Measurements from ENCODE around the gene BRI3BP. TPM values are rescaled to one million over a fixed set of nuclear protein-coding genes. Genes with fewer than 3 reads are reported as not detected.

The BRI3BP gene
- total RNA-seq, 2 experiments from 2014 or later = 24.1 to 24.9 TPM

DNA sequence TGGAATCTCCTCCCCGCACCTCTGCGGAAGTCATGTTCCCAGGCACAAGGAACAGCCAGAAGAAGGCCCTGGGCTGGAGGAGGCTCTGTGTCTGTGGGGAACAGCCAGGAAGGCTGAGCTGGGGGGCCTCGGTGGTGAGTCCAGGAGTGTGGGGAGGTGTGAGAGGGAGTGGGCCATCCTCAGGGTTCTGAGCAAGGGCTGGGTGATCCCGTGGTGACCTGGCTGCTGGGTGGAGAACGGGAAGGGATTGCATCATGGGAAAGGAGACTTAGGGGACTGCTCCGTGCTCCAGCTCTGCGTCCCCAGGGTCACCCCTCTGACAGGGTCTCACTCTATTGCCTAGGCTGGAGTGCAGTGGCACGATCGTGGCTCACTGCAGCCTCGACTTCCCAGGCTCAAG lies 85.6 kb downstream of the BRI3BP start:
- DNase-seq = no peak
- no peaks in the 10 kb centered on the region for H3K4me1 Mint-ChIP-seq (ENCODE audit: low read depth)
- no peak overlapping the region for H3K27ac Mint-ChIP-seq
- H3K36me3 Mint-ChIP-seq = peaks cover 32% of the 10 kb centered on the region
- ChIA-PET CTCF (no interaction called here), POLR2A (no interaction called here)
- H3K9me3 Mint-ChIP-seq = no peaks in the 10 kb centered on the region
- no peak overlapping the region for H3K4me3 Mint-ChIP-seq
- intact Hi-C loops (cut with micrococcal nuclease) = no loop called here
- no peaks in the 10 kb centered on the region for H3K27me3 Mint-ChIP-seq

DNA sequence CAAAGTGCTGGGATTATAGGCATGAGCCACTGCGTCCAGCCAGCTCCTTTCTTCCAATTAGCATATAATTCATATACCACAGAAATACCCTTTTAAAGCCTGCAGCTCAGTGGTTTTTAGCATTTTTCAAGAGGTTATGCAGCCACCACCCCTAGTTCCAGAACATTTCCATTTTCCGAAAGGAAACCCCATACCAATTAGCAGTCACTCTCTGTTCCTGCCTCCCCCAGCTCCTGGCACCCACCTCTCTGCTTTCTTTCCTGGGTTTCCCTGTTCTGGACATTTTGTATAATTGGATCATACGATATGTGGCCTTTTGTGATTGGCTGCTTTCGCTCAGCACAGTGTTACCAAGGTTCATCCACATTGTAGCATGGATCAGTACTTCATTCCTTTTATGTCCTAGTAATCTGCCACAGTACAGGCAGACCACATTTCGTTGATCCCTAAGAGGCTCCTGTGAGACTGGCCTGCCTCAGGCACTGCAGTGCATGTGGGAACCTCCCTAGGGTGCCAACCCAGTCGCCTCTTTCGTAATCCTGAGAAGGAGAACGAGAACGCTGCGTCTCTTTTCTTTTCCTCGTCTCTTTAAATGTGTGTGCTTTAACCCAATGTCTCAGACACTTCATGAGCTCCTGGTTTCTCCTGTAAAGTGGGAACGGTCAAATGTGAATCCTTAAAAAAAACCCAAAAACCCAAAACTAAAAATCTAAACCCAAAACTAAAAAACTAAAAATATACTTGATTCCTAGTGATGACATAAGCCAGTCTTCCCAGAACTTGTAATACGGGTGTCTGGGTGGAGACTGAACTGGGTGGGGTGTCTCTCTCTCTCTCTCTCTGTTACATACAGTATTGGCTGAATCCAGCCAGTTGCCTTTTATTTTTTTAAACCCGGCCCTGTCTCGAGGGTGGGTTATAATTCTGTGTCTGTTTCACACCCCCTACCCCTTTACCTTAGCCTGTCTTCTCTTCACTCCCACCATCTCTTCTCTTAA lies 86.5 kb downstream of the BRI3BP start:
- Mint-ChIP-seq H3K4me1 (ENCODE audit: low read depth) (no peaks in the 10 kb centered on the region), H3K9me3 (no peaks in the 10 kb centered on the region)
- CTCF ChIA-PET = no interaction called here

More for the DNA sequence above, 86.5 kb downstream of the BRI3BP start:
- Mint-ChIP-seq H3K36me3 (peaks cover 32% of the 10 kb centered on the region), H3K27me3 (no peaks in the 10 kb centered on the region), H3K4me3 (no peak overlapping the region), H3K27ac (no peak overlapping the region)
- no peak for DNase-seq
- intact Hi-C loops (cut with micrococcal nuclease) = no loop called here
- POLR2A ChIA-PET = no interaction called here

Other genes with a start within 250 kb of the BRI3BP start
- gene SCARB1, start 129.8 kb upstream of the BRI3BP start, total RNA-seq = 10 to 100 TPM; 11.4 to 12.8 TPM
- gene UBC, start 79.0 kb upstream of the BRI3BP start, total RNA-seq = 100 to 1,000 TPM; 940 to 950 TPM
- 10 to 100 TPM; 23.6 to 25.3 TPM for gene DHX37, start 4.5 kb upstream of the BRI3BP start, total RNA-seq
- gene AACS, start 71.8 kb downstream of the BRI3BP start, total RNA-seq = 10 to 100 TPM; 17.3 to 17.6 TPM
- not detected for gene TMEM132B, start 192.7 kb downstream of the BRI3BP start, total RNA-seq